HEK293 (cell line): Measurements from ENCODE around the gene FRY.

ENCODE experiments used
- AEBP2 ChIP-seq: fragments of 450-650 bp; formaldehyde crosslinking; IDR thresholded peaks from 2 replicates; pipeline ENCODE4 v1.5.1; 2016; ENCODE audit warnings: missing biosample characterization, missing genetic modification characterization, borderline replicate concordance
- GLIS1 ChIP-seq: fragments of 450-650 bp; formaldehyde crosslinking; IDR thresholded peaks from 2 replicates; pipeline ENCODE4 v1.5.1; 2016; ENCODE audit warnings: missing biosample characterization, missing genetic modification characterization
- KLF17 ChIP-seq: fragments of 450-650 bp; formaldehyde crosslinking; IDR thresholded peaks from 2 replicates; pipeline ENCODE4 v1.5.1; 2016; ENCODE audit warnings: missing biosample characterization, missing genetic modification characterization
- KLF7 ChIP-seq: fragments of 450-650 bp; formaldehyde crosslinking; IDR thresholded peaks from 2 replicates; pipeline ENCODE4 v1.5.1; 2016; ENCODE audit warnings: missing biosample characterization, missing genetic modification characterization, borderline replicate concordance
- KLF8 ChIP-seq: fragments of 450-650 bp; formaldehyde crosslinking; IDR thresholded peaks from 2 replicates; pipeline ENCODE4 v1.5.1; 2016; ENCODE audit warnings: missing biosample characterization, missing genetic modification characterization
- MYNN ChIP-seq: fragments of 450-650 bp; formaldehyde crosslinking; IDR thresholded peaks from 2 replicates; pipeline ENCODE4 v1.5.1; 2016; ENCODE audit warnings: missing biosample characterization, missing genetic modification characterization, borderline replicate concordance
- MZF1 ChIP-seq: fragments of 450-650 bp; formaldehyde crosslinking; IDR thresholded peaks from 2 replicates; pipeline ENCODE4 v1.5.1; 2017; ENCODE audit warnings: missing biosample characterization, missing genetic modification characterization, borderline replicate concordance
- OVOL3 ChIP-seq: fragments of 450-650 bp; formaldehyde crosslinking; IDR thresholded peaks from 2 replicates; pipeline ENCODE4 v1.5.1; 2016; ENCODE audit warnings: missing biosample characterization, missing genetic modification characterization
- RBAK ChIP-seq: fragments of 450-650 bp; formaldehyde crosslinking; IDR thresholded peaks from 2 replicates; pipeline ENCODE4 v1.5.1; 2016; ENCODE audit warnings: missing biosample characterization, missing genetic modification characterization
- SALL2 ChIP-seq: fragments of 450-650 bp; formaldehyde crosslinking; IDR thresholded peaks from 2 replicates; pipeline ENCODE4 v1.5.0; 2017; ENCODE audit warnings: missing biosample characterization, mild to moderate bottlenecking, missing genetic modification characterization, borderline replicate concordance
- SCRT1 ChIP-seq: fragments of 450-650 bp; formaldehyde crosslinking; IDR thresholded peaks from 2 replicates; pipeline ENCODE4 v1.5.1; 2016; ENCODE audit warnings: missing biosample characterization, missing genetic modification characterization, borderline replicate concordance
- SETDB1 ChIP-seq: IDR thresholded peaks from one replicate; pipeline ENCODE4 v1.6.1; 2017; ENCODE audit warnings: mild to moderate bottlenecking, low read length, moderate library complexity, mixed read lengths; ENCODE audit not compliant: insufficient read length
- ZBTB17 ChIP-seq: fragments of 450-650 bp; formaldehyde crosslinking; IDR thresholded peaks from 2 replicates; pipeline ENCODE4 v1.5.1; 2016; ENCODE audit warnings: missing biosample characterization, missing genetic modification characterization
- ZFHX2 ChIP-seq: fragments of 450-650 bp; formaldehyde crosslinking; conservative IDR thresholded peaks from 2 replicates; pipeline ENCODE4 v1.5.1; 2016; ENCODE audit warnings: missing biosample characterization, missing genetic modification characterization
- ZNF132 ChIP-seq: fragments of 450-650 bp; formaldehyde crosslinking; IDR thresholded peaks from 2 replicates; pipeline ENCODE4 v1.5.1; 2017; ENCODE audit warnings: missing biosample characterization, missing genetic modification characterization, borderline replicate concordance
- ZNF221 ChIP-seq: fragments of 450-650 bp; formaldehyde crosslinking; IDR thresholded peaks from 2 replicates; pipeline ENCODE4 v1.5.1; 2017; ENCODE audit warnings: missing biosample characterization, missing genetic modification characterization, borderline replicate concordance
- ZNF341 ChIP-seq: fragments of 450-650 bp; formaldehyde crosslinking; IDR thresholded peaks from 2 replicates; pipeline ENCODE4; 2016; ENCODE audit warnings: low read depth, missing biosample characterization, missing genetic modification characterization
- ZNF354C ChIP-seq: fragments of 450-650 bp; formaldehyde crosslinking; IDR thresholded peaks from 2 replicates; pipeline ENCODE4 v1.5.1; 2016; ENCODE audit warnings: missing biosample characterization, missing genetic modification characterization, low read depth, borderline replicate concordance
- ZNF362 ChIP-seq: fragments of 450-650 bp; formaldehyde crosslinking; IDR thresholded peaks from 2 replicates; pipeline ENCODE4 v1.5.1; 2016; ENCODE audit warnings: missing biosample characterization, missing genetic modification characterization
- ZNF416 ChIP-seq: fragments of 450-650 bp; formaldehyde crosslinking; IDR thresholded peaks from 2 replicates; pipeline ENCODE4 v1.5.1; 2016; ENCODE audit warnings: missing biosample characterization, missing genetic modification characterization
- ZNF501 ChIP-seq: fragments of 450-650 bp; formaldehyde crosslinking; IDR thresholded peaks from 2 replicates; pipeline ENCODE4 v1.5.1; 2016; ENCODE audit warnings: missing biosample characterization, missing genetic modification characterization
- ZNF549 ChIP-seq: fragments of 450-650 bp; IDR thresholded peaks from 2 replicates; pipeline ENCODE4 v1.5.1; 2018; ENCODE audit warnings: missing biosample characterization, missing genetic modification characterization, mild to moderate bottlenecking, inconsistent platforms, moderate library complexity
- ZNF561 ChIP-seq: fragments of 450-650 bp; IDR thresholded peaks from 2 replicates; pipeline ENCODE4 v1.5.1; 2018; ENCODE audit warnings: missing biosample characterization, missing genetic modification characterization, borderline replicate concordance
- ZNF623 ChIP-seq: fragments of 450-650 bp; formaldehyde crosslinking; IDR thresholded peaks from 2 replicates; pipeline ENCODE4 v1.5.1; 2016; ENCODE audit warnings: missing biosample characterization, missing genetic modification characterization
- ZNF626 ChIP-seq: fragments of 450-650 bp; sonication (Bioruptor Pico); formaldehyde crosslinking; IDR thresholded peaks from 2 replicates; pipeline ENCODE4 v1.5.1; 2018; ENCODE audit warnings: missing biosample characterization, missing genetic modification characterization, inconsistent platforms
- ZNF629 ChIP-seq: fragments of 450-650 bp; formaldehyde crosslinking; IDR thresholded peaks from 2 replicates; pipeline ENCODE4 v1.5.1; 2017; ENCODE audit warnings: missing biosample characterization, missing genetic modification characterization
- ZNF654 ChIP-seq: fragments of 450-650 bp; formaldehyde crosslinking; IDR thresholded peaks from 2 replicates; pipeline ENCODE4 v1.5.1; 2016; ENCODE audit warnings: low read depth, missing biosample characterization, missing genetic modification characterization
- ZNF658 ChIP-seq: fragments of 450-650 bp; formaldehyde crosslinking; IDR thresholded peaks from 2 replicates; pipeline ENCODE4; 2016; ENCODE audit warnings: missing biosample characterization, missing genetic modification characterization
- ZNF677 ChIP-seq: fragments of 450-650 bp; IDR thresholded peaks from 2 replicates; pipeline ENCODE4 v1.5.0; 2018; ENCODE audit warnings: missing biosample characterization, mild to moderate bottlenecking, missing genetic modification characterization, moderate library complexity
- ZNF701 ChIP-seq: fragments of 450-650 bp; formaldehyde crosslinking; IDR thresholded peaks from 2 replicates; pipeline ENCODE4 v1.5.1; 2016; ENCODE audit warnings: missing biosample characterization, missing genetic modification characterization
- ZNF776 ChIP-seq: fragments of 450-650 bp; formaldehyde crosslinking; IDR thresholded peaks from 2 replicates; pipeline ENCODE4 v1.5.0; 2017; ENCODE audit warnings: missing biosample characterization, missing genetic modification characterization, borderline replicate concordance
- ZSCAN16 ChIP-seq: fragments of 450-650 bp; formaldehyde crosslinking; IDR thresholded peaks from 2 replicates; pipeline ENCODE4 v1.5.1; 2016; ENCODE audit warnings: missing biosample characterization, missing genetic modification characterization
- ZXDB ChIP-seq: fragments of 450-650 bp; formaldehyde crosslinking; IDR thresholded peaks from 2 replicates; pipeline ENCODE4 v1.5.1; 2016; ENCODE audit warnings: missing biosample characterization, missing genetic modification characterization
- TF ChIP-seq, protein P1 (sequence below): fragments of 450-650 bp; formaldehyde crosslinking; IDR thresholded peaks from 2 replicates; pipeline ENCODE4 v1.5.1; 2017; ENCODE audit warnings: missing biosample characterization, missing genetic modification characterization
- TF ChIP-seq, protein P2 (sequence below): fragments of 450-650 bp; formaldehyde crosslinking; IDR thresholded peaks from 2 replicates; pipeline ENCODE4 v1.5.1; 2016; ENCODE audit warnings: missing biosample characterization, missing genetic modification characterization

FRY gene

DNA sequence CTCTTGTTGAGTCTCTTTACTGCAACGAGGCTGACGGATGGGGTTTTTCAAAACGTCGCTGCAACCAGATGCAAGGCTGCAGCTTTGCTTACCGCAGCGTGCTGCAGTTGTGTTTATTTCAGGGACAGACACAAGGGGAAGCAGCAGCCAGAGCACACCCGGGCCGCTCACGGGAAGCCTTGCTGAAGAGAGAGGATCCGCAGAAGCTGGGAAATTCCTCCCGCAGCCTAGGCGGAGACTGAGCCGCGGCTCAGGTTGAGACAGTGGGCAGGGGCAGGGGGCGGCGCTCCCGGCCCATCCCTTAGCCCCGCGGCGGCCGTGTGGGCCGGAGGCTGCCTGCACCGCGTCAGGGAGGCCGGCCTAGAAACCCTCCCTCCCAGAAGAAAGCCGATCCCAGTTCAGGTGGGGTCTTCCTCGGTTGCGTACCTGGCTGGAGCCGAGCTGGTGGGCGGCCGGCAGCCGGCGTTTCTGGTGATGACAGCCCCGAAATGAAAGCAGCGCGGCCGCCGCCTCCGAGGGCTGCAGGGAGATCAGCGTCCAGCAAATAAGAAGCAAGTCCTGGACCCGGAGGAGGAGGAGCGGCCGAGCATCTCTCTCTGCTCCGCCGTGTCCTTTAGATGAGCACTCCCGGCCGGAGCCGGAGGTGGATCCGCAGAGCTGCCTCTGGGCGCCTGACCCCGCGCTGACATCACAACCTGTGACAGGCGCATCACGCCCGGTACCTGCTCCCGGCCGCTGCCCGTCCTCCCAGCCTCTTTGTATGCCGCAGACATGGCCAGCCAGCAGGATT, at the start of gene FRY (continued):
- TF ChIP-seq, protein P1, sequence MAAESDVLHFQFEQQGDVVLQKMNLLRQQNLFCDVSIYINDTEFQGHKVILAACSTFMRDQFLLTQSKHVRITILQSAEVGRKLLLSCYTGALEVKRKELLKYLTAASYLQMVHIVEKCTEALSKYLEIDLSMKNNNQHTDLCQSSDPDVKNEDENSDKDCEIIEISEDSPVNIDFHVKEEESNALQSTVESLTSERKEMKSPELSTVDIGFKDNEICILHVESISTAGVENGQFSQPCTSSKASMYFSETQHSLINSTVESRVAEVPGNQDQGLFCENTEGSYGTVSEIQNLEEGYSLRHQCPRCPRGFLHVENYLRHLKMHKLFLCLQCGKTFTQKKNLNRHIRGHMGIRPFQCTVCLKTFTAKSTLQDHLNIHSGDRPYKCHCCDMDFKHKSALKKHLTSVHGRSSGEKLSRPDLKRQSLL (tag by site-specific recombination): no peak
- no peak for TF ChIP-seq ZNF362 (tag by site-specific recombination)
- no peak for TF ChIP-seq ZNF221 (tag by site-specific recombination)
- TF ChIP-seq ZNF549: no peak
- no peak for TF ChIP-seq OVOL3 (tag by site-specific recombination)
- no peak for TF ChIP-seq ZNF623 (tag by site-specific recombination)
- peak; percentile 45 for TF ChIP-seq GLIS1 (tag by site-specific recombination)
- no peak for TF ChIP-seq MYNN (tag by site-specific recombination)
- no peak for TF ChIP-seq ZNF354C (tag by site-specific recombination)
- 0 out of 2 replicates have a peak, but pooled peaks have one; percentile 20 for TF ChIP-seq KLF17 (tag by site-specific recombination)
- TF ChIP-seq, protein P2, sequence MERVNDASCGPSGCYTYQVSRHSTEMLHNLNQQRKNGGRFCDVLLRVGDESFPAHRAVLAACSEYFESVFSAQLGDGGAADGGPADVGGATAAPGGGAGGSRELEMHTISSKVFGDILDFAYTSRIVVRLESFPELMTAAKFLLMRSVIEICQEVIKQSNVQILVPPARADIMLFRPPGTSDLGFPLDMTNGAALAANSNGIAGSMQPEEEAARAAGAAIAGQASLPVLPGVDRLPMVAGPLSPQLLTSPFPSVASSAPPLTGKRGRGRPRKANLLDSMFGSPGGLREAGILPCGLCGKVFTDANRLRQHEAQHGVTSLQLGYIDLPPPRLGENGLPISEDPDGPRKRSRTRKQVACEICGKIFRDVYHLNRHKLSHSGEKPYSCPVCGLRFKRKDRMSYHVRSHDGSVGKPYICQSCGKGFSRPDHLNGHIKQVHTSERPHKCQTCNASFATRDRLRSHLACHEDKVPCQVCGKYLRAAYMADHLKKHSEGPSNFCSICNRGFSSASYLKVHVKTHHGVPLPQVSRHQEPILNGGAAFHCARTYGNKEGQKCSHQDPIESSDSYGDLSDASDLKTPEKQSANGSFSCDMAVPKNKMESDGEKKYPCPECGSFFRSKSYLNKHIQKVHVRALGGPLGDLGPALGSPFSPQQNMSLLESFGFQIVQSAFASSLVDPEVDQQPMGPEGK (tag by site-specific recombination): peak; percentile 70
- no peak for TF ChIP-seq ZNF132 (tag by site-specific recombination)
- TF ChIP-seq MZF1 (tag by site-specific recombination): no peak
- no peak for TF ChIP-seq ZNF626 (tag by site-specific recombination)
- no peak for TF ChIP-seq ZNF658
- TF ChIP-seq ZNF341: 0 out of 2 replicates have a peak, but pooled peaks have one; percentile 21
- peak; percentile 91 for TF ChIP-seq ZBTB17 (tag by site-specific recombination)
- no peak for TF ChIP-seq ZNF561
- TF ChIP-seq ZNF776 (tag by site-specific recombination): no peak
- TF ChIP-seq SCRT1 (tag by site-specific recombination): no peak
- TF ChIP-seq ZNF677: no peak
- peak; percentile 81 for TF ChIP-seq ZNF629 (tag by site-specific recombination)
- TF ChIP-seq KLF7: no peak
- no peak for TF ChIP-seq ZSCAN16 (tag by site-specific recombination)
- TF ChIP-seq ZNF501 (tag by site-specific recombination): no peak
- TF ChIP-seq AEBP2 (tag by site-specific recombination): no peak
- TF ChIP-seq ZFHX2 (tag by site-specific recombination): peak; percentile 62; the same call in 1 of the 2 replicates
- TF ChIP-seq SETDB1: no peak
- TF ChIP-seq SALL2 (tag by site-specific recombination): no peak
- TF ChIP-seq ZNF701 (tag by site-specific recombination): no peak
- TF ChIP-seq ZNF654 (tag by site-specific recombination): no peak
- no peak for TF ChIP-seq RBAK (tag by site-specific recombination)
- no peak for TF ChIP-seq ZNF416 (tag by site-specific recombination)
- no peak for TF ChIP-seq KLF8 (tag by site-specific recombination)
- TF ChIP-seq ZXDB: no peak
